HepG2 (cell line): ENCODE data around the gene VRK1. TPM values are rescaled to one million over a fixed set of nuclear protein-coding genes. Genes with fewer than 3 reads are reported as not detected.

Experiments used
- ATAC-seq: fragments of 200-7000 bp; cut with Tn5 transposase; 3 replicates; pipeline ENCODE4 v1.9.1; 2020; ENCODE audit warnings: mild to moderate bottlenecking, moderate library complexity
- BruUV-seq: library from RNA; stranded (reverse); fragments of 400-500 nt; replicated peaks from 2 replicates; lab custom pipeline; 2021; lab: Mats Ljungman, UMichigan
- CTCF ChIA-PET: fragments of 300-600 bp; formaldehyde crosslinking; extraction: SDS; loops from one replicate; lab custom pipeline; 2021; ENCODE audit warnings: low total read pairs, inconsistent platforms, low intra/inter-chr PET ratio; lab: Yijun Ruan, JAX
- POLR2A ChIA-PET: fragments of 350-600 bp; sonication (Branson Sonifier 250); formaldehyde crosslinking; loops from one replicate; lab custom pipeline; 2020; ENCODE audit warnings: antibody characterized with exemption, inconsistent platforms; lab: Yijun Ruan, JAX
- DNase-seq: peaks from one replicate; pipeline ENCODE4 v3.0.0-alpha.2; 2015; ENCODE audit warnings: low spot score
- FAIRE-seq: peaks from 3 replicates; lab custom pipeline; 2011; peaks lifted over from hg19 to GRCh38; lab: Jason Lieb, UNC
- H2AFZ ChIP-seq: one replicate; pipeline ENCODE4 v1.6.1; 2011; ENCODE audit warnings: low read length, inconsistent platforms
- H3K27ac ChIP-seq: fragments of 300-600 bp; 3 replicates; pipeline ENCODE4 v1.8.0; 2011; ENCODE audit warnings: mixed run types, mild to moderate bottlenecking, mixed read lengths, low read length, inconsistent platforms; ENCODE audit not compliant: insufficient read depth; ENCODE audit errors: extremely low read length
- H3K27me3 ChIP-seq, 2 experiments: fragments of 200-600 bp in 1 of 2; 2 replicates in 1 of 2; 3 replicates in 1 of 2; pipeline versions ENCODE4 v1.6.0 to v1.8.0; 2011; ENCODE audit warnings: low read length in 2 of 2, mild to moderate bottlenecking in 2 of 2, moderate library complexity in 2 of 2, inconsistent platforms in 1 of 2; ENCODE audit not compliant: insufficient read depth in 2 of 2, control insufficient read depth in 1 of 2
- H3K36me3 ChIP-seq, 2 experiments: fragments of 200-600 bp in 1 of 2; replicated peaks in 1 of 2; 2 replicates in 1 of 2; 3 replicates in 1 of 2; pipeline versions ENCODE4 v1.5.1 to v1.8.0; 2011; ENCODE audit warnings: low read length in 2 of 2, inconsistent platforms in 1 of 2; ENCODE audit not compliant: insufficient read depth in 2 of 2, control insufficient read depth in 1 of 2
- H3K4me1 ChIP-seq: 2 replicates; pipeline ENCODE4 v1.5.1; 2012; ENCODE audit warnings: low read length, inconsistent platforms; ENCODE audit not compliant: insufficient read depth
- H3K4me2 ChIP-seq: 2 replicates; pipeline ENCODE4 v1.6.0; 2011; ENCODE audit warnings: low read depth, low read length, inconsistent platforms
- H3K4me3 ChIP-seq, 3 experiments: fragments of 200-600 bp in 1 of 3; sonication (generic), shearing (Covaris generic) in 1 of 3; replicated peaks in 1 of 3; 2 replicates each; pipeline ENCODE4 v1.5.1; 2011 to 2016; ENCODE audit warnings: low read length in 3 of 3, inconsistent platforms in 2 of 3, low read depth in 2 of 3, mild to moderate bottlenecking in 2 of 3, control low read depth in 1 of 3, mixed read lengths in 1 of 3; ENCODE audit not compliant: insufficient read depth in 1 of 3
- H3K79me2 ChIP-seq: one replicate; pipeline ENCODE4 v1.6.1; 2011; ENCODE audit warnings: low read length, inconsistent platforms; ENCODE audit not compliant: insufficient read depth
- H3K9ac ChIP-seq: 2 replicates; pipeline ENCODE4 v1.6.0; 2011; ENCODE audit warnings: mild to moderate bottlenecking, low read depth, low read length, inconsistent platforms; ENCODE audit not compliant: insufficient read depth
- H3K9me3 ChIP-seq: 2 replicates; pipeline ENCODE4 v1.5.1; 2012; ENCODE audit warnings: mild to moderate bottlenecking, low read length
- H4K20me1 ChIP-seq: 2 replicates; pipeline ENCODE4 v1.6.0; 2011; ENCODE audit warnings: inconsistent platforms, mild to moderate bottlenecking, low read length, moderate library complexity; ENCODE audit not compliant: insufficient read depth
- MAFF ChIP-seq: IDR thresholded peaks from 2 replicates; pipeline ENCODE4 v1.6.1; 2011; ENCODE audit warnings: low read depth, low read length, improper control_type of control experiment
- MAFK ChIP-seq, 2 experiments: IDR thresholded peaks in 1 of 2; conservative IDR thresholded peaks in 1 of 2; 2 replicates each; pipeline ENCODE4 v1.6.1; 2011; ENCODE audit warnings: improper control_type of control experiment in 2 of 2, low read length in 2 of 2
- NFRKB ChIP-seq: fragments of 450-650 bp; IDR thresholded peaks from 2 replicates; pipeline ENCODE4 v1.6.1; 2017
- PAF1 ChIP-seq: IDR thresholded peaks from 2 replicates; pipeline ENCODE4 v1.6.1; 2016; ENCODE audit warnings: missing genetic modification reagents, missing compliant biosample characterization
- RFX1 ChIP-seq: fragments of 450-650 bp; IDR thresholded peaks from 2 replicates; pipeline ENCODE4 v1.6.1; 2017
- SETDB1 ChIP-seq: sonication (generic); formaldehyde crosslinking; IDR thresholded peaks from 2 replicates; pipeline ENCODE4 v1.5.1; 2020; ENCODE audit warnings: missing genetic modification reagents, mild to moderate bottlenecking, borderline replicate concordance
- TEF ChIP-seq: sonication (generic); formaldehyde crosslinking; IDR thresholded peaks from 2 replicates; pipeline ENCODE4 v1.5.0; 2020; ENCODE audit warnings: missing genetic modification reagents
- ZBTB25 ChIP-seq: IDR thresholded peaks from 2 replicates; pipeline ENCODE4 v1.6.1; 2018; ENCODE audit warnings: missing genetic modification reagents
- WGBS: methylation state at CpG from one replicate; pipeline ENCODE4 v1.1.6; 2017; ENCODE audit warnings: low lambda C conversion rate; 5-methylcytosine and 5-hydroxymethylcytosine counted together
- in situ Hi-C: cut with HindIII; loops from 2 replicates; pipeline ENCODE4 v1.10.0; 2017; ENCODE audit warnings: low pct_unique_long_range_greater_than_20kb; ENCODE audit not compliant: extremely low pct_ligation_motif_present
- intact Hi-C: fragments of 100-400 bp; cut with micrococcal nuclease; formaldehyde crosslinking; loops from one replicate; pipeline ENCODE4 v1.10.0; 2022; ENCODE audit not compliant: unreplicated experiment
- polyA plus RNA-seq, 8 experiments: library from polyadenylated mRNA; depleted of rRNA in 3 of 8; stranded (reverse) in 7 of 8; unstranded in 1 of 8; fragments of >200 nt; fragmentation: Illumina TruSeq in 4 of 8; extraction: Trizol in 4 of 8; gene quantifications; 2 replicates each; pipeline versions ENCODE4 v1.2.1 to v1.2.3, GENCODE V29; 2011 to 2016; ENCODE audit warnings: low read depth in 4 of 8, missing spikeins in 1 of 8, mixed read lengths in 1 of 8; ENCODE audit not compliant: insufficient read depth in 1 of 8
- total RNA-seq, 5 experiments: library from RNA; depleted of rRNA; stranded (reverse); fragments of >200 nt; fragmentation: Illumina TruSeq; extraction: Trizol; gene quantifications; 2 replicates each; pipeline ENCODE4 v1.2.3, GENCODE V29; 2016; ENCODE audit warnings: low read depth in 1 of 5
- TF ChIP-seq, protein P1 (sequence below): sonication (generic); formaldehyde crosslinking; IDR thresholded peaks from 2 replicates; pipeline ENCODE4 v1.4.0; 2020; ENCODE audit warnings: mild to moderate bottlenecking, missing genetic modification reagents

VRK1 gene
- total and polyA plus RNA-seq, 2 of the 13 experiments (the other 11 are each of a cell fraction or from before 2014, with no cell fraction given), result 7.9 to 51.3 TPM

GRCh38 chr14:96867634-96868033, 70.5 kb downstream of the VRK1 start:
- in situ Hi-C loops (no loop called here), intact Hi-C loops (no loop called here)
- WGBS, result 97% methylated on average over 3 of the region's 3 CpGs
- H3K79me2 ChIP-seq, result no peaks in the 10 kb centered on the region
- FAIRE-seq (no peak), DNase-seq (no peak), ATAC-seq (no peak)
- no peak overlapping the region for H2AFZ ChIP-seq
- no peaks in the 10 kb centered on the region for H4K20me1 ChIP-seq
- H3K9ac ChIP-seq, result no peak overlapping the region
- POLR2A ChIA-PET, result no interaction called here
- no peaks in the 10 kb centered on the region for H3K4me1 ChIP-seq
- TF ChIP-seq TEF (CRISPR knock-in tag) (no peak), NFRKB (no peak), PAF1 (no peak), SETDB1 (CRISPR knock-in tag) (no peak), MAFK (conservative IDR thresholded peaks at IDR 0.05 in 1 of 2, IDR thresholded peaks at IDR 0.05 in 1 of 2; ENCODE audit: low read length in 2 of 2) (peak; percentile 66 to 83), RFX1 (no peak), ZBTB25 (no peak), MAFF (peak; percentile 76)
- TF ChIP-seq, protein P1, sequence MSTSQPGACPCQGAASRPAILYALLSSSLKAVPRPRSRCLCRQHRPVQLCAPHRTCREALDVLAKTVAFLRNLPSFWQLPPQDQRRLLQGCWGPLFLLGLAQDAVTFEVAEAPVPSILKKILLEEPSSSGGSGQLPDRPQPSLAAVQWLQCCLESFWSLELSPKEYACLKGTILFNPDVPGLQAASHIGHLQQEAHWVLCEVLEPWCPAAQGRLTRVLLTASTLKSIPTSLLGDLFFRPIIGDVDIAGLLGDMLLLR (CRISPR knock-in tag), result no peak
- no peak overlapping the region for H3K4me2 ChIP-seq
- no peak overlapping the region for H3K27ac ChIP-seq
- H3K4me3 ChIP-seq, result no peak overlapping the region
- no peaks in the 10 kb centered on the region for H3K9me3 ChIP-seq
- CTCF ChIA-PET, result no interaction called here
- H3K27me3 ChIP-seq, result no peaks in the 10 kb centered on the region
- BruUV-seq, result no TSS peak
- peaks cover 0 to 5% of the 10 kb centered on the region in 2 experiments; a peak in 1 of 5 replicates for H3K36me3 ChIP-seq
